Peyer's patch (tissue), 4 donors: ENCODE measurements around the gene PEX5L.

ENCODE experiments used
- CTCF ChIP-seq, 6 experiments: fragments of 450-650 bp in 4 of 6; fragments of 200-600 bp in 2 of 6; sonication (generic) in 1 of 6; IDR thresholded peaks; one replicate each; pipeline ENCODE4 v1.5.1; 2017 to 2019; ENCODE audit warnings: antibody characterized with exemption in 6 of 6, mild to moderate bottlenecking in 3 of 6, moderate library complexity in 1 of 6
- POLR2A ChIP-seq, 2 donors: fragments of 450-650 bp; IDR thresholded peaks; one replicate each; pipeline ENCODE4 v1.5.1; 2017; ENCODE audit warnings: antibody characterized with exemption in 2 of 2, mild to moderate bottlenecking in 2 of 2, moderate library complexity in 2 of 2

DNA sequence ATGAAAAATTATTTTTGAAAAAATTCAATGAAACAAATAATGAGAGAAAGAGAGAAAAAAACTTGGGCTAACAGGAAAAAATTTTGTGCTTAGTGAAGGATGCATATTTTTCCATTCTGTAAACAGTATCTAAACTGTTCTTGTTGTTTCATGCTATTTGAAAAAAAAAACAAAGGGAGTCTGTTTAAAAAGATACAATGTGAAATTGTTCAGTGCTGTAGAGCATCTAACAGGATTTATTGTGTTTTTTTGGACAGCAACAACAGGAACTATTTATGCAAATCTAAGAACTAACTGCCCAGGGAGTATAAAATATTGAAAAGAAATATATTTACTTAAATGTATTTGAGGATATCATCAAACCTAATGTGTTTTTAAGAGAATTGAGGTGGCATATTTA, 55.1 kb downstream of the PEX5L start:
- TF ChIP-seq CTCF (IDR thresholded peaks at IDR 0.05) (no peak), POLR2A (IDR thresholded peaks at IDR 0.05) (no peak)
